ENCODE results near the gene P2RY8.
A peak's percentile ranks its signal among the peaks of the same experiment; 100 is the strongest.

P2RY8 gene

GRCh38 chrX:1528186-1528883 lies 8.7 kb downstream of the P2RY8 start:
- Histone ChIP-seq H3K27ac (ENCODE audit: extremely low read depth, low read depth, low read length) (no peak overlapping the region), H3K9me3 (ENCODE audit: control insufficient read depth, insufficient read depth, low read depth, low read length) (no peaks in the 10 kb centered on the region), H3K4me3 (ENCODE audit: low read depth, low read length) (no peak overlapping the region), H3K4me1 (ENCODE audit: control insufficient read depth, insufficient read depth, low read length) (no peaks in the 10 kb centered on the region), H3K36me3 (ENCODE audit: control insufficient read depth in 2 of 2, insufficient read depth in 1 of 2, low read length in 2 of 2) (no peaks in the 10 kb centered on the region)
- TF ChIP-seq, protein P1, sequence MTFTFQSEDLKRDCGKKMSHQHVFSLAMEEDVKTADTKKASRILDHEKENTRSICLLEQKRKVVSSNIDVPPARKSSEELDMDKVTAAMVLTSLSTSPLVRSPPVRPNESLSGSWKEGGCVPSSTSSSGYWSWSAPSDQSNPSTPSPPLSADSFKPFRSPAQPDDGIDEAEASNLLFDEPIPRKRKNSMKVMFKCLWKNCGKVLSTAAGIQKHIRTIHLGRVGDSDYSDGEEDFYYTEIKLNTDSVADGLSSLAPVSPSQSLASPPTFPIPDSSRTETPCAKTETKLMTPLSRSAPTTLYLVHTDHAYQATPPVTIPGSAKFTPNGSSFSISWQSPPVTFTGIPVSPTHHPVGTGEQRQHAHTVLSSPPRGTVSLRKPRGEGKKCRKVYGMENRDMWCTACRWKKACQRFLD (tag by site-specific recombination; IDR thresholded peaks at IDR 0.05), result no peak
- TF ChIP-seq HOXA7 (CRISPR knock-in tag; IDR thresholded peaks at IDR 0.05; ENCODE audit: borderline replicate concordance), result no peak
- no peak for TF ChIP-seq ZFP69B (tag by site-specific recombination; IDR thresholded peaks at IDR 0.05)
- TF ChIP-seq SALL2 (tag by site-specific recombination; IDR thresholded peaks at IDR 0.05; ENCODE audit: borderline replicate concordance), result no peak
- TF ChIP-seq KLF7 (tag by site-specific recombination; IDR thresholded peaks at IDR 0.05; ENCODE audit: borderline replicate concordance), result no peak
- no peak for TF ChIP-seq ZNF16 (tag by site-specific recombination; IDR thresholded peaks at IDR 0.05; ENCODE audit: low read depth)
- TF ChIP-seq ZNF248 (tag by site-specific recombination; IDR thresholded peaks at IDR 0.05), result no peak
- TF ChIP-seq ZFHX2 (tag by site-specific recombination; conservative IDR thresholded peaks at IDR 0.05), result no peak
- ChIA-PET POLR2A (no interaction called here), CTCF (no interaction called here)

GRCh38 chrX:1527457-1527856 lies 9.5 kb downstream of the P2RY8 start:
- Histone ChIP-seq H3K27ac (ENCODE audit: extremely low read depth, low read depth, low read length) (no peak overlapping the region), H3K4me1 (ENCODE audit: control insufficient read depth, insufficient read depth, low read length) (no peaks in the 10 kb centered on the region), H3K36me3 (ENCODE audit: control insufficient read depth in 2 of 2, insufficient read depth in 1 of 2, low read length in 2 of 2) (no peaks in the 10 kb centered on the region), H3K9me3 (ENCODE audit: control insufficient read depth, insufficient read depth, low read depth, low read length) (no peaks in the 10 kb centered on the region), H3K4me3 (ENCODE audit: low read depth, low read length) (no peak overlapping the region)
- ChIA-PET CTCF (no interaction called here), POLR2A (no interaction called here)
- TF ChIP-seq, protein P2, sequence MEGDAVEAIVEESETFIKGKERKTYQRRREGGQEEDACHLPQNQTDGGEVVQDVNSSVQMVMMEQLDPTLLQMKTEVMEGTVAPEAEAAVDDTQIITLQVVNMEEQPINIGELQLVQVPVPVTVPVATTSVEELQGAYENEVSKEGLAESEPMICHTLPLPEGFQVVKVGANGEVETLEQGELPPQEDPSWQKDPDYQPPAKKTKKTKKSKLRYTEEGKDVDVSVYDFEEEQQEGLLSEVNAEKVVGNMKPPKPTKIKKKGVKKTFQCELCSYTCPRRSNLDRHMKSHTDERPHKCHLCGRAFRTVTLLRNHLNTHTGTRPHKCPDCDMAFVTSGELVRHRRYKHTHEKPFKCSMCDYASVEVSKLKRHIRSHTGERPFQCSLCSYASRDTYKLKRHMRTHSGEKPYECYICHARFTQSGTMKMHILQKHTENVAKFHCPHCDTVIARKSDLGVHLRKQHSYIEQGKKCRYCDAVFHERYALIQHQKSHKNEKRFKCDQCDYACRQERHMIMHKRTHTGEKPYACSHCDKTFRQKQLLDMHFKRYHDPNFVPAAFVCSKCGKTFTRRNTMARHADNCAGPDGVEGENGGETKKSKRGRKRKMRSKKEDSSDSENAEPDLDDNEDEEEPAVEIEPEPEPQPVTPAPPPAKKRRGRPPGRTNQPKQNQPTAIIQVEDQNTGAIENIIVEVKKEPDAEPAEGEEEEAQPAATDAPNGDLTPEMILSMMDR (tag by site-specific recombination; IDR thresholded peaks at IDR 0.05), result no peak
- TF ChIP-seq ZNF394 (tag by site-specific recombination; IDR thresholded peaks at IDR 0.05; ENCODE audit: borderline replicate concordance) (no peak), PRDM1 (tag by site-specific recombination; IDR thresholded peaks at IDR 0.05) (no peak), ZNF521 (tag by site-specific recombination; IDR thresholded peaks at IDR 0.05) (no peak), ZNF362 (tag by site-specific recombination; IDR thresholded peaks at IDR 0.05) (no peak), ZNF266 (tag by site-specific recombination; IDR thresholded peaks at IDR 0.05; ENCODE audit: low read depth) (no peak), ZNF366 (tag by site-specific recombination; conservative IDR thresholded peaks at IDR 0.05) (peak; percentile 80), ZNF350 (tag by site-specific recombination; IDR thresholded peaks at IDR 0.05) (no peak), ZBTB17 (tag by site-specific recombination; IDR thresholded peaks at IDR 0.05) (peak; percentile 54; the same call in 1 of the 2 replicates), ZEB2 (tag by site-specific recombination; IDR thresholded peaks at IDR 0.05) (no peak), ZNF202 (tag by site-specific recombination; IDR thresholded peaks at IDR 0.05; ENCODE audit: borderline replicate concordance) (no peak), ZNF549 (tag by site-specific recombination; IDR thresholded peaks at IDR 0.05) (no peak), ZNF707 (tag by site-specific recombination; IDR thresholded peaks at IDR 0.05) (no peak), ZNF16 (tag by site-specific recombination; IDR thresholded peaks at IDR 0.05; ENCODE audit: low read depth) (no peak)
- TF ChIP-seq, protein P3, sequence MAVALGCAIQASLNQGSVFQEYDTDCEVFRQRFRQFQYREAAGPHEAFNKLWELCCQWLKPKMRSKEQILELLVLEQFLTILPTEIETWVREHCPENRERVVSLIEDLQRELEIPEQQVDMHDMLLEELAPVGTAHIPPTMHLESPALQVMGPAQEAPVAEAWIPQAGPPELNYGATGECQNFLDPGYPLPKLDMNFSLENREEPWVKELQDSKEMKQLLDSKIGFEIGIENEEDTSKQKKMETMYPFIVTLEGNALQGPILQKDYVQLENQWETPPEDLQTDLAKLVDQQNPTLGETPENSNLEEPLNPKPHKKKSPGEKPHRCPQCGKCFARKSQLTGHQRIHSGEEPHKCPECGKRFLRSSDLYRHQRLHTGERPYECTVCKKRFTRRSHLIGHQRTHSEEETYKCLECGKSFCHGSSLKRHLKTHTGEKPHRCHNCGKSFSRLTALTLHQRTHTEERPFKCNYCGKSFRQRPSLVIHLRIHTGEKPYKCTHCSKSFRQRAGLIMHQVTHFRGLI (tag by site-specific recombination; IDR thresholded peaks at IDR 0.05), result no peak
- TF ChIP-seq, protein P4, sequence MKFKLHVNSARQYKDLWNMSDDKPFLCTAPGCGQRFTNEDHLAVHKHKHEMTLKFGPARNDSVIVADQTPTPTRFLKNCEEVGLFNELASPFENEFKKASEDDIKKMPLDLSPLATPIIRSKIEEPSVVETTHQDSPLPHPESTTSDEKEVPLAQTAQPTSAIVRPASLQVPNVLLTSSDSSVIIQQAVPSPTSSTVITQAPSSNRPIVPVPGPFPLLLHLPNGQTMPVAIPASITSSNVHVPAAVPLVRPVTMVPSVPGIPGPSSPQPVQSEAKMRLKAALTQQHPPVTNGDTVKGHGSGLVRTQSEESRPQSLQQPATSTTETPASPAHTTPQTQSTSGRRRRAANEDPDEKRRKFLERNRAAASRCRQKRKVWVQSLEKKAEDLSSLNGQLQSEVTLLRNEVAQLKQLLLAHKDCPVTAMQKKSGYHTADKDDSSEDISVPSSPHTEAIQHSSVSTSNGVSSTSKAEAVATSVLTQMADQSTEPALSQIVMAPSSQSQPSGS (tag by site-specific recombination; IDR thresholded peaks at IDR 0.05; ENCODE audit: low read depth), result no peak

Measured in HEK293 (cell line).